SU-DHL-6 (cell line): ENCODE measurements around the gene TRABD.

ENCODE experiments used
- H2AFZ ChIP-seq: fragments of 200-600 bp; sonication (generic); 2 replicates; pipeline ENCODE4 v1.6.1; 2014; ENCODE audit warnings: low read depth, mild to moderate bottlenecking, moderate library complexity, mixed read lengths, antibody characterized with exemption, low read length; ENCODE audit not compliant: severe bottlenecking
- H3F3A ChIP-seq: fragments of 200-600 bp; shearing (Covaris generic); 2 replicates; pipeline ENCODE4 v1.6.0; 2016; ENCODE audit warnings: antibody characterized with exemption, mild to moderate bottlenecking; ENCODE audit not compliant: insufficient read depth
- H3K27ac ChIP-seq: fragments of 200-600 bp; sonication (generic); 2 replicates; pipeline ENCODE4 v1.5.1; 2016; ENCODE audit warnings: low read depth, mild to moderate bottlenecking, low read length, moderate library complexity, mixed read lengths
- H3K27me3 ChIP-seq: fragments of 200-600 bp; sonication (generic), shearing (Covaris generic); 2 replicates; pipeline ENCODE4 v1.6.0; 2014; ENCODE audit warnings: mild to moderate bottlenecking, low read length
- H3K36me3 ChIP-seq: fragments of 200-600 bp; sonication (generic); 2 replicates; pipeline ENCODE4 v1.6.1; 2014; ENCODE audit warnings: mild to moderate bottlenecking, low read length, mixed read lengths
- H3K4me2 ChIP-seq: fragments of 300-600, 200-600 bp; shearing (Covaris generic), sonication (generic); 2 replicates; pipeline ENCODE4 v1.6.0; 2014; ENCODE audit warnings: low read length, low read depth, mild to moderate bottlenecking; ENCODE audit not compliant: poor library complexity, severe bottlenecking
- H3K4me3 ChIP-seq: fragments of 200-600 bp; sonication (generic); 2 replicates; pipeline ENCODE4 v1.5.1; 2014; ENCODE audit warnings: antibody characterized with exemption, low read length, mild to moderate bottlenecking, mixed read lengths; ENCODE audit not compliant: insufficient read depth, poor library complexity, severe bottlenecking
- H3K79me2 ChIP-seq: fragments of 200-600 bp; sonication (generic); 2 replicates; pipeline ENCODE4 v1.6.1; 2014; ENCODE audit warnings: mild to moderate bottlenecking, low read length, moderate library complexity; ENCODE audit not compliant: insufficient read depth
- H3K9ac ChIP-seq: fragments of 200-600 bp; sonication (generic); 2 replicates; pipeline ENCODE4 v1.7.0; 2014; ENCODE audit warnings: mild to moderate bottlenecking, low read length
- H3K9me2 ChIP-seq: fragments of 200-600 bp; sonication (generic); replicated peaks from 2 replicates; pipeline ENCODE4 v1.6.1; 2014; ENCODE audit warnings: low read length; ENCODE audit not compliant: insufficient read depth
- H3K9me3 ChIP-seq: fragments of 200-600 bp; sonication (generic); 2 replicates; pipeline ENCODE4 v1.6.1; 2014; ENCODE audit warnings: low read length, mixed read lengths; ENCODE audit not compliant: insufficient read depth
- H4K20me1 ChIP-seq: fragments of 200-600 bp; sonication (generic); 2 replicates; pipeline ENCODE4 v1.6.1; 2014; ENCODE audit warnings: low read depth, mild to moderate bottlenecking, antibody characterized with exemption, low read length, moderate library complexity, mixed read lengths
- EZH2phosphoT487 ChIP-seq: fragments of 200-600 bp; sonication (generic), shearing (Covaris generic); conservative IDR thresholded peaks from 2 replicates; pipeline ENCODE4 v1.6.1; 2018; ENCODE audit warnings: mild to moderate bottlenecking, antibody characterized with exemption, low read length, moderate library complexity, mixed read lengths
- TF ChIP-seq, protein P1 (sequence below): fragments of 200-600 bp; sonication (generic); IDR thresholded peaks from one replicate; pipeline ENCODE4 v1.5.1; 2017; ENCODE audit warnings: antibody characterized with exemption, mild to moderate bottlenecking, low read length, moderate library complexity; ENCODE audit not compliant: insufficient read depth, poor library complexity, severe bottlenecking

The TRABD gene

DNA sequence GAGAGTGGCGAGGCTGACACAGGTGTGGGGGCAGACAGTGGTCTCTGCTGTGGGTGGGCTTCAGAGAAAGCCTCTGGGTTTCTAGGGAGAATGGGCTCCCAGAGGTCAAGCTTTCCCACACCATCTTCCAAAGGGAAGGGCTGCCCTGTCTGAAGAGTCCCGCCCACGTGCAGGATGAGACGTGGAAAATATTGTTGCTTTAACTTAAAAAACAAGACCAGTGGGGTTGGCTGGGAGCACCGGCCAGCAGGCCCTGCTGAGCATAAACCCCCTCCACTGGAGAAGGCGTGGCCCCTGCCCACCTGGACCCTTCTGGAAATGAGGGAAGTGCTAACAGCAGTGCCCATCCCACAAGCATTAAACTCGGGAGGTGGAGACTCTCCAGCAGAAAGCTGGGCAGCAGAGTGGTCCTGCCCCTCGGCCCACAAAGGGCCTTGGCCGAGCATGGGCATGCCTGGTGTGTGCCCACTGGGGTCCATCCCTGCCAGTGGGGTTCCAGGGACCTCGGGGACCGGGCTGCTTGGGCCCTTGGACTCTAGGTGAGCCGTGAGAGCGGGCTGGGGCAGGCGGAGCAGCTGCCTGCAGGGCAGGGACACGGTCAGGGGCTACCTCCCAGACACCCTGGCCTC, 30.5 kb downstream of the TRABD start:
- H3K9me3 ChIP-seq = no peaks in the 10 kb centered on the region
- peaks cover 11% of the 10 kb centered on the region; the same call in 1 of the 2 replicates for H3K79me2 ChIP-seq
- no peak for TF ChIP-seq EZH2phosphoT487
- TF ChIP-seq, protein P1, sequence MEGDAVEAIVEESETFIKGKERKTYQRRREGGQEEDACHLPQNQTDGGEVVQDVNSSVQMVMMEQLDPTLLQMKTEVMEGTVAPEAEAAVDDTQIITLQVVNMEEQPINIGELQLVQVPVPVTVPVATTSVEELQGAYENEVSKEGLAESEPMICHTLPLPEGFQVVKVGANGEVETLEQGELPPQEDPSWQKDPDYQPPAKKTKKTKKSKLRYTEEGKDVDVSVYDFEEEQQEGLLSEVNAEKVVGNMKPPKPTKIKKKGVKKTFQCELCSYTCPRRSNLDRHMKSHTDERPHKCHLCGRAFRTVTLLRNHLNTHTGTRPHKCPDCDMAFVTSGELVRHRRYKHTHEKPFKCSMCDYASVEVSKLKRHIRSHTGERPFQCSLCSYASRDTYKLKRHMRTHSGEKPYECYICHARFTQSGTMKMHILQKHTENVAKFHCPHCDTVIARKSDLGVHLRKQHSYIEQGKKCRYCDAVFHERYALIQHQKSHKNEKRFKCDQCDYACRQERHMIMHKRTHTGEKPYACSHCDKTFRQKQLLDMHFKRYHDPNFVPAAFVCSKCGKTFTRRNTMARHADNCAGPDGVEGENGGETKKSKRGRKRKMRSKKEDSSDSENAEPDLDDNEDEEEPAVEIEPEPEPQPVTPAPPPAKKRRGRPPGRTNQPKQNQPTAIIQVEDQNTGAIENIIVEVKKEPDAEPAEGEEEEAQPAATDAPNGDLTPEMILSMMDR = no peak
- H3F3A ChIP-seq = 0 out of 2 replicates have a peak, but pooled peaks cover 4% of the 10 kb centered on the region
- H3K9me2 ChIP-seq = no peaks in the 10 kb centered on the region
- no peak overlapping the region for H2AFZ ChIP-seq
- no peak overlapping the region for H3K27ac ChIP-seq
- H3K4me2 ChIP-seq = no peak overlapping the region
- H3K36me3 ChIP-seq = peaks cover under 1% of the 10 kb centered on the region; the same call in 1 of the 2 replicates
- no peaks in the 10 kb centered on the region for H3K27me3 ChIP-seq
- H3K9ac ChIP-seq = no peak overlapping the region
- no peaks in the 10 kb centered on the region for H4K20me1 ChIP-seq
- no peak overlapping the region for H3K4me3 ChIP-seq

DNA sequence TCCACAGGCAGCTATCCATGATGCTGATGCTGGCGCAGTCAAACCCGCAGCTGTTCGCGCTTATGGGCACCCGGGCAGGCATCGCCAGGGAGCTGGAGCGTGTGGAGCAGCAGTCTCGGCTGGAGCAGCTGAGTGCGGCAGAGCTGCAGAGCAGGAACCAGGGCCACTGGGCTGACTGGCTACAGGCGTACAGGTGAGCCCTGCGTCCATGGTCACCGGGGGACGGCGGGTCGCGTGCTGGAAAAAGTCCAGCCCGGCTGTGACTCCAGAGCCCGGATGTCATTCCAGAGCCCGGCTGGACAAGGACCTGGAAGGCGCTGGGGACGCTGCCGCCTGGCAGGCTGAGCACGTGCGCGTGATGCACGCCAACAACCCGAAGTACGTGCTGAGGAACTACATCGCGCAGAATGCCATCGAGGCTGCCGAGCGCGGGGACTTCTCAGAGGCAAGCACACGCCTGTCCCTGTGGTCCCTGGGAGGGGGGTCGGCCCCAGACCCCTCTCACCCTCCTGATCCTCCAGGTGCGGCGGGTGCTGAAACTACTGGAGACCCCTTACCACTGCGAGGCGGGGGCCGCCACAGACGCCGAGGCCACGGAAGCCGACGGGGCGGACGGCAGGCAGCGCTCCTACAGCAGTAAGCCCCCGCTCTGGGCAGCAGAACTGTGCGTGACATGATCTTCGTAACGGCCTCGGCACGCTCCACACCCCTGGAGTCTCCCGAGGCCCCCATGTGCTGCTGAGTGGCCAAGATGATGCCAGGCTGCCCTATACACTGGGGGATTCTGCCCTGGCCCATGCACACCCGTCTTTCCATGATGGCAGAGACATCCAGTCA, 31.2 kb downstream of the TRABD start:
- Histone ChIP-seq H3K4me3 (no peak overlapping the region), H3K27ac (no peak overlapping the region), H3K4me2 (no peak overlapping the region), H3F3A (0 out of 2 replicates have a peak, but pooled peaks cover 3% of the 10 kb centered on the region), H3K9ac (no peak overlapping the region), H4K20me1 (no peaks in the 10 kb centered on the region), H3K9me2 (no peaks in the 10 kb centered on the region), H3K36me3 (no peaks in the 10 kb centered on the region), H3K27me3 (no peaks in the 10 kb centered on the region), H2AFZ (no peak overlapping the region), H3K79me2 (peaks cover 10% of the 10 kb centered on the region; the same call in 1 of the 2 replicates), H3K9me3 (no peaks in the 10 kb centered on the region)
- TF ChIP-seq EZH2phosphoT487 = no peak
- TF ChIP-seq, protein P1 = no peak

DNA sequence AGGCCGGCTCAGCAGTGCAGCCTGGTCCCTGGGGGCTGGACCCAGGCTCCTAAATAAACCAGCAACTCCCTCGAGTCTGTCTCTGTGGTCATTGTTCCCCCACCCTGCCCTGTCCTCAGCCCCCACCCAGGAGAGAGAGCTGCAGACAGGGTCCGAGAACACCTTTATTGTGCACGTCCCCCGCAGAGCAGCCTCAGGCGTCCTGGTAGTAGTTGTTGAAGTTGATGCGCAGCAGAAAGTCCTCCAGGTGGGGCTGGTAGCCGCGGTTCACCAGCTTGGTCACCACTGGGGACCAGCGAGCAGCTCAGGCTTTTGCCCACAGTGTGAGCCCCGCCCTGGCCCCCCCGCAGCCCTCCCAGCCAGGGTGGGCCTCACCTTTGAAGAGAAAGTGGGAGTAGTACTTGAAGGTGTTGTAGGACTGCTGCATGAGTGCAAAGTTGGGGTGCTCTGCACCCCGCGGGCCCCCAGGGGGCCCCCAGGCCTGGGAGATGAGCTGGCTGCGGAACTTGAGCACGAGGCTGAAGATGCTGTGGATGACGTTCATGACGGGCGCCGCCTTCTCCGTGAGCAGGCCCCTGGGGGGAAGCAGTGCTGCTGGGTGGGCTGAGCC, 31.9 kb downstream of the TRABD start:
- H3K4me2 ChIP-seq = no peak overlapping the region
- H3K27me3 ChIP-seq = no peaks in the 10 kb centered on the region
- no peak overlapping the region for H3K9ac ChIP-seq
- H3K27ac ChIP-seq = no peak overlapping the region
- no peaks in the 10 kb centered on the region for H3K9me3 ChIP-seq
- no peaks in the 10 kb centered on the region for H3K36me3 ChIP-seq
- TF ChIP-seq, protein P1 = no peak
- TF ChIP-seq EZH2phosphoT487 = no peak
- no peak overlapping the region for H3K4me3 ChIP-seq
- no peaks in the 10 kb centered on the region for H4K20me1 ChIP-seq
- no peak overlapping the region for H2AFZ ChIP-seq
- H3F3A ChIP-seq = no peaks in the 10 kb centered on the region
- H3K9me2 ChIP-seq = no peaks in the 10 kb centered on the region
- H3K79me2 ChIP-seq = peaks cover 10% of the 10 kb centered on the region; the same call in 1 of the 2 replicates
